Activated CD8-positive, alpha-beta T cell treated with anti-CD3 and anti-CD28 coated beads, Interleukin-2, amount 10 ng/mL, durations not matched to agents 7 days and 5 days (primary cell): ENCODE results near the gene SGCD. TPM values are rescaled to one million over a fixed set of nuclear protein-coding genes. Genes with fewer than 3 reads are reported as not detected.

Experiments used
- ATAC-seq: fragments of 150-1000 bp; cut with Tn5 transposase; one replicate; pipeline ENCODE4 v1.10.0; 2021; ENCODE audit warnings: moderate library complexity
- CTCF ChIA-PET: fragments of 350-600 bp; sonication (Branson Sonifier 250); formaldehyde crosslinking; loops from one replicate; lab custom pipeline; 2021; ENCODE audit warnings: antibody characterized with exemption; lab: Charles Lee
- POLR2A ChIA-PET: fragments of 350-600 bp; sonication (Branson Sonifier 250); formaldehyde crosslinking; loops from one replicate; lab custom pipeline; 2021; ENCODE audit warnings: antibody characterized with exemption; lab: Charles Lee
- DNase-seq: peaks from one replicate; pipeline ENCODE4 v3.0.0-alpha.2; 2020
- H3K27ac Mint-ChIP-seq: one replicate; pipeline ENCODE4 v1.8.0; 2021; ENCODE audit warnings: mild to moderate bottlenecking, mixed read lengths
- H3K27me3 Mint-ChIP-seq: one replicate; pipeline ENCODE4 v1.8.0; 2021; ENCODE audit warnings: low read depth, mixed read lengths
- H3K36me3 Mint-ChIP-seq: one replicate; pipeline ENCODE4 v1.8.0; 2021; ENCODE audit warnings: low read depth, mixed read lengths
- H3K4me1 Mint-ChIP-seq: one replicate; pipeline ENCODE4 v1.8.0; 2021; ENCODE audit warnings: low read depth, mixed read lengths
- H3K4me3 Mint-ChIP-seq: one replicate; pipeline ENCODE4 v1.8.0; 2021; ENCODE audit warnings: mild to moderate bottlenecking, mixed read lengths
- H3K9me3 Mint-ChIP-seq: one replicate; pipeline ENCODE4 v1.8.0; 2022; ENCODE audit warnings: mixed read lengths; ENCODE audit not compliant: insufficient read depth
- total RNA-seq, 2 experiments: library from RNA; stranded (reverse); gene quantifications; one replicate each; pipeline ENCODE4 v1.2.3, GENCODE V29; 2021

The SGCD gene
- total RNA-seq, 2 experiments from 2014 or later = not detected

DNA sequence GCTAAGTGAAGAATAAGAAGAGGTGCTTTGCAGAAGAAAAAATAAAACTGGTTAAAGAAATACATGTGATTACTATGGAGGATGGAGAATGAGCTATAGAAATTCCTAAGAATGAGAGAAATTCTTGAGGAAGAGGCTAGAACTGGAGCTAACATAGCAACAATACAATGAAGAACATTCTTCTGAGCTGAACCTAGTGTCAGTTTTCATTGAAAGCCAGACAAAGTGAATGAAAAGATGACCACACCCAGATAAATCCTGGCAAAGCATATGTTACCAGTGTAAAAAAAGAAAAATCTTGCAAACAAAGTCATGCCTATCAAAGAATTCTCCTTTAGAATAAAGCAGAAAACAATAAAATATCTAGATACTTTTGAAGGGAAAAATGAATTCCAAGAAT is 39.6 kb downstream of the SGCD start:
- POLR2A ChIA-PET = no interaction called here
- Mint-ChIP-seq H3K27me3 (peaks cover 7% of the 10 kb centered on the region), H3K36me3 (no peaks in the 10 kb centered on the region), H3K4me1 (no peaks in the 10 kb centered on the region), H3K9me3 (no peaks in the 10 kb centered on the region), H3K4me3 (no peak overlapping the region), H3K27ac (no peak overlapping the region)
- DNase-seq (no peak), ATAC-seq (no peak)
- CTCF ChIA-PET = no interaction called here

- H3K27ac Mint-ChIP-seq = no peak overlapping the region
- ATAC-seq = no peak
- H3K36me3 Mint-ChIP-seq = no peaks in the 10 kb centered on the region
- ChIA-PET CTCF (no interaction called here), POLR2A (no interaction called here)
- no peak for DNase-seq
- H3K4me3 Mint-ChIP-seq = no peak overlapping the region
- no peaks in the 10 kb centered on the region for H3K4me1 Mint-ChIP-seq
- no peaks in the 10 kb centered on the region for H3K9me3 Mint-ChIP-seq
- peaks cover 7% of the 10 kb centered on the region for H3K27me3 Mint-ChIP-seq
Measured at GRCh38 chr5:156367597-156367996, 40.6 kb downstream of the SGCD start.

DNA sequence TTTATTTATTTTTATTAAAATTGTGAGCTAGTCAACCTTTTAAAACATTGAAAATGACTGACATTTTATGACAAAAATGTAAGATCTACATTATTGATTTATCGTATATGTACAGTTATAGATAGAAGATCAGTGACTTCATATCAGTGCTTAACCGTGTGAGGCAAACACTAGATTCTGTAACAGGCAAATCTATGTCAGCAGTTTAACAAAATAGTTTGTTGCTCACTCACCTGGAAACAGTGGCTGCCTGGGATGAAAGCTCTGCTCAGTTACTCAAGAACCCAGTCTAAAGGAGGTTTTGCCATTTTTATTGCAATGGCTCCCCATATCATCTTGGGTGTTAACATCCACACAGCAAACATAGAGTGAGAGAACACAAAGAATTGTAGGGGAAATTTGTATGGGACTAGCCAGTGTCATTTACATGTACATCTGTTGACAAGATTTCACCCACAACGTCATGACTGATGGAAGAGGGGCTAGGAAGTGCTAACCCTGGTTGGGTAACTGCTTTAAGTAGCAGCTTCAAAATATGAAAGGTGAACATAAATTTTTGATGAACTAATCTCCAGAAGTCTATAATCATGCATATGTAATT is 49.0 kb downstream of the SGCD start:
- no peak overlapping the region for H3K27ac Mint-ChIP-seq
- H3K36me3 Mint-ChIP-seq = no peaks in the 10 kb centered on the region
- H3K9me3 Mint-ChIP-seq = no peaks in the 10 kb centered on the region
- ATAC-seq (no peak), DNase-seq (no peak)
- ChIA-PET CTCF (no interaction called here), POLR2A (no interaction called here)
- peaks cover 3% of the 10 kb centered on the region for H3K27me3 Mint-ChIP-seq
- no peak overlapping the region for H3K4me3 Mint-ChIP-seq
- H3K4me1 Mint-ChIP-seq = no peaks in the 10 kb centered on the region

- ChIA-PET POLR2A (no interaction called here), CTCF (no interaction called here)
- Mint-ChIP-seq H3K27ac (no peak overlapping the region), H3K36me3 (no peaks in the 10 kb centered on the region), H3K9me3 (no peaks in the 10 kb centered on the region), H3K4me3 (no peak overlapping the region), H3K27me3 (peaks cover 3% of the 10 kb centered on the region), H3K4me1 (no peaks in the 10 kb centered on the region)
- no peak for ATAC-seq
- DNase-seq = no peak
Measured at GRCh38 chr5:156376751-156377150, 49.8 kb downstream of the SGCD start.

DNA sequence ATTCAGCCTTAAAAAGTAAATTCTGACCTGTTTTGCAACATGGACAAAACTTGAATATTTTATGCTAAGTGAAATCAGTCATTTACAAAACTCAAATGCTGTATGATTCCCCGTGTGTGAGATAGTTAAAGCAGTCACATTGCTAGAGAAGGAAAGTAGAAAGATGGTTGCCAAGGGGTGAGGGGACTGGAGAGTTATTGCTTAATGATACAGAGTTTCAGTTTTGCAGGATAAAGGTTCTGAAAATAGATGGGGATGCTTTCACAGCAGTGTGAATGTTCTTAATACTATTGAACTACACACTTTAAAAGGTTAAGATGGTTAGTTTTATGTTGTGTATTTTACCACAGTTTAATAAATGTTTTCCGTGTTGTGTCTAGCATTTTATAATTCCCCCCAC is 51.2 kb downstream of the SGCD start:
- ATAC-seq = no peak
- peaks cover 3% of the 10 kb centered on the region for H3K27me3 Mint-ChIP-seq
- no peak overlapping the region for H3K27ac Mint-ChIP-seq
- H3K9me3 Mint-ChIP-seq = no peaks in the 10 kb centered on the region
- H3K4me1 Mint-ChIP-seq = no peaks in the 10 kb centered on the region
- DNase-seq = no peak
- no peaks in the 10 kb centered on the region for H3K36me3 Mint-ChIP-seq
- ChIA-PET CTCF (no interaction called here), POLR2A (no interaction called here)
- H3K4me3 Mint-ChIP-seq = no peak overlapping the region

DNA sequence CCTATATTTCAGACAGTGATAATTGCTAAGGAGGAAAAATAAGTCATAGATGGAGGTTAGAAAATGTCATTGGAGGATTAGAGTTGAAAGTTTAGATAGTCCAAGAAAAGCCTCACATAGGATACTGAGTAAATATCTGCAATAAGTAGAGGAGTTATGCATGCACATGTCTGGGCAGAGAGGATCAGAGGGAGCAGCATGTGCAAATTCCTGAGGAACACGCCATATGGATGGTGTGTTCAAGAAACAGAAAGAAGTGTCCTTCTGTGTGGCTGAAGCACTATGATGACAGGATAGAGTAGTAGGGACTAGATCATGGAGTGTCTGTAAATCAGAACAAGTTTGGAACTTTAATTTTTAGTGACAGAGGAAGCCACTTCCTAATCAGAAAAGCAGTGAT is 52.2 kb downstream of the SGCD start:
- no peak overlapping the region for H3K4me3 Mint-ChIP-seq
- ATAC-seq (no peak), DNase-seq (no peak)
- H3K9me3 Mint-ChIP-seq = no peaks in the 10 kb centered on the region
- POLR2A ChIA-PET = no interaction called here
- H3K4me1 Mint-ChIP-seq = no peaks in the 10 kb centered on the region
- no peak overlapping the region for H3K27ac Mint-ChIP-seq
- CTCF ChIA-PET = no interaction called here
- H3K36me3 Mint-ChIP-seq = no peaks in the 10 kb centered on the region
- peaks cover 3% of the 10 kb centered on the region for H3K27me3 Mint-ChIP-seq

GRCh38 chr5:156380848-156381247 is 53.9 kb downstream of the SGCD start:
- no peak for DNase-seq
- H3K27ac Mint-ChIP-seq = no peak overlapping the region

GRCh38 chr5:156383510-156384265 is 56.7 kb downstream of the SGCD start:
- no peaks in the 10 kb centered on the region for H3K36me3 Mint-ChIP-seq
- DNase-seq (no peak), ATAC-seq (no peak)
- H3K9me3 Mint-ChIP-seq = no peaks in the 10 kb centered on the region
- POLR2A ChIA-PET = no interaction called here
- no peak overlapping the region for H3K27ac Mint-ChIP-seq
- no peaks in the 10 kb centered on the region for H3K4me1 Mint-ChIP-seq
- H3K27me3 Mint-ChIP-seq = peaks cover 3% of the 10 kb centered on the region
- CTCF ChIA-PET = no interaction called here
- no peak overlapping the region for H3K4me3 Mint-ChIP-seq

More at GRCh38 chr5:156380848-156381247, 53.9 kb downstream of the SGCD start:
- Mint-ChIP-seq H3K27me3 (peaks cover 3% of the 10 kb centered on the region), H3K4me3 (no peak overlapping the region), H3K4me1 (no peaks in the 10 kb centered on the region), H3K36me3 (no peaks in the 10 kb centered on the region), H3K9me3 (no peaks in the 10 kb centered on the region)
- POLR2A ChIA-PET = no interaction called here
- no peak for ATAC-seq
- CTCF ChIA-PET = no interaction called here

DNA sequence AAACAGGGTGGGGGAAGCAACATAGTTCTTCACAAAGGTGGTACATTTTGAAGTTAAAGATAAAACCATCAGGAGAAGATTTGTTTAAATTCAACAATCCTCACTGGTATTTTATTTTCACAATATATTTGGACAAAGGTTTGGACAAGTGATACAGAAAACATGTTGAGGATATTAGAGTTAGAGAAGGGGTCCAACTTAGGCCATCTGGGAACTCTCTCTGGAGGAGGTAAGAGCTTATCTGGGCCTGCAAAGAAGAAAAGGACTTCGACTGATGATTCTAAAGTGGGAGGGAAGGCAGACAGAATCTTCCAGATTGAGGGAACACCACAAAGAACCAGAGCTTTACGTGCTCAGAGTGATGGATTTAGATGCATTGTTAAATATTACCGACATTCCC is 58.5 kb downstream of the SGCD start:
- H3K9me3 Mint-ChIP-seq = no peaks in the 10 kb centered on the region
- no peak overlapping the region for H3K27ac Mint-ChIP-seq
- H3K4me1 Mint-ChIP-seq = no peaks in the 10 kb centered on the region
- ChIA-PET POLR2A (no interaction called here), CTCF (no interaction called here)
- H3K4me3 Mint-ChIP-seq = no peak overlapping the region
- peaks cover 3% of the 10 kb centered on the region for H3K27me3 Mint-ChIP-seq
- no peaks in the 10 kb centered on the region for H3K36me3 Mint-ChIP-seq
- DNase-seq (no peak), ATAC-seq (no peak)

DNA sequence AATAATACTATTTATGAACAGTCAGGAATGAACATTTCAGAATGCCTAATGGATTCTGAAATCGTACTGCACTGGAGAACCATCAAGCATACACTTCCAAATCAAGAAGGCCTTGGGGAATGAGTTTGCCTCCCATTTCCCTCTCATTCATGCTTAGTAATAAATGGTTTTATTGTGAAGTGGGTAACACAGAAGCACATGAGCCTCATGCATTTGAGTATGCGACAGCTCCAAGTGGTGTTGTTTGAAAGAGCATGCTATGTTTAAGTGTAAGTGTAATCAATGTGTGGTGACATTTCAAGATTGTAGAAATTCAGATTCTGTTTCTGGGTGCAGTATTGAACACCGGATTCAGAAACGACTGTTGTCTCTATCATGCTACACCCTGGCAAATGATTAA is 60.0 kb downstream of the SGCD start:
- POLR2A ChIA-PET = no interaction called here
- Mint-ChIP-seq H3K4me3 (no peak overlapping the region), H3K27me3 (peaks cover 3% of the 10 kb centered on the region), H3K36me3 (no peaks in the 10 kb centered on the region), H3K27ac (no peak overlapping the region), H3K4me1 (no peaks in the 10 kb centered on the region), H3K9me3 (no peaks in the 10 kb centered on the region)
- CTCF ChIA-PET = no interaction called here
- ATAC-seq (no peak), DNase-seq (no peak)

GRCh38 chr5:156387391-156387790 is 60.4 kb downstream of the SGCD start:
- CTCF ChIA-PET = no interaction called here
- ATAC-seq (no peak), DNase-seq (no peak)
- Mint-ChIP-seq H3K9me3 (no peaks in the 10 kb centered on the region), H3K36me3 (no peaks in the 10 kb centered on the region), H3K27ac (no peak overlapping the region), H3K27me3 (peaks cover 3% of the 10 kb centered on the region), H3K4me3 (no peak overlapping the region), H3K4me1 (no peaks in the 10 kb centered on the region)
- POLR2A ChIA-PET = no interaction called here

DNA sequence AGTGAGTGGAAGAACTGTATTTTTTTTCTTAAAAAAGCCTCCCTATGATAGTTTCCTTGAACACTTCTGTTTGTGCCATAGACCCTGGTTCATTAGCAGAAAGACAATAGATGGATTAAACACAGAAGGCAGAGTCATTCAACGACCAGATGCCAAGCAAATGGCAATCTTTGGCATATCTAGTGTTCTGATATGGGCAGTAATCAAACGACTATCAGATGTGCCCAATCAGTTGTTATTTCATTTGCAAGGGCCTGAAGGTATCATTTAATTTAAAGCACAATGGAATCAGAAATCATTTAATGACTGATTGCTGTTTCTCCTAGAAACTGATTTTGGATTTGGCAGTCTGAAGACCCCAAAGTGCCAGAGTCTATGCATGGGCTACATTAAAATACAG is 61.3 kb downstream of the SGCD start:
- Mint-ChIP-seq H3K4me1 (no peaks in the 10 kb centered on the region), H3K36me3 (no peaks in the 10 kb centered on the region), H3K9me3 (no peaks in the 10 kb centered on the region), H3K27ac (no peak overlapping the region), H3K27me3 (peaks cover 3% of the 10 kb centered on the region), H3K4me3 (no peak overlapping the region)
- ChIA-PET CTCF (no interaction called here), POLR2A (no interaction called here)
- ATAC-seq (no peak), DNase-seq (no peak)
